Small intestine (tissue), 16 donors: ENCODE data around the gene PDE8B. TPM values are rescaled to one million over a fixed set of nuclear protein-coding genes. Genes with fewer than 3 reads are reported as not detected.

Experiments
- DNase-seq, 2 donors: peaks; one replicate each; pipeline versions ENCODE4 v3.0.0 to v3.0.0-alpha.2; 2013
- FAIRE-seq: peaks from 2 replicates; lab custom pipeline; 2012; peaks lifted over from hg19 to GRCh38; lab: Jason Lieb, UNC
- H3K27ac ChIP-seq, 3 donors: one replicate each; pipeline ENCODE4 v1.5.1; 2013; ENCODE audit warnings: low read length in 2 of 3, mild to moderate bottlenecking in 2 of 3, control low read depth in 1 of 3, inconsistent platforms in 1 of 3, low read depth in 1 of 3, moderate library complexity in 1 of 3
- H3K27me3 ChIP-seq, 3 donors: one replicate each; pipeline ENCODE4 v1.6.1; 2013; ENCODE audit warnings: low read length in 3 of 3, inconsistent platforms in 1 of 3; ENCODE audit not compliant: control insufficient read depth in 3 of 3, insufficient read depth in 3 of 3
- H3K36me3 ChIP-seq, 3 donors: one replicate each; pipeline ENCODE4 v1.6.1; 2013; ENCODE audit warnings: low read length in 3 of 3, inconsistent platforms in 1 of 3, low read depth in 1 of 3, mild to moderate bottlenecking in 1 of 3, moderate library complexity in 1 of 3; ENCODE audit not compliant: control insufficient read depth in 3 of 3, insufficient read depth in 2 of 3
- H3K4me1 ChIP-seq, 3 donors: one replicate each; pipeline ENCODE4 v1.6.1; 2013; ENCODE audit warnings: low read length in 2 of 3, inconsistent platforms in 1 of 3, low read depth in 1 of 3, mild to moderate bottlenecking in 1 of 3, moderate library complexity in 1 of 3; ENCODE audit not compliant: control insufficient read depth in 3 of 3, insufficient read depth in 2 of 3
- H3K4me3 ChIP-seq, 3 donors: one replicate each; pipeline ENCODE4 v1.5.1; 2013; ENCODE audit warnings: low read length in 3 of 3, control low read depth in 1 of 3, inconsistent platforms in 1 of 3, low read depth in 1 of 3, mild to moderate bottlenecking in 1 of 3, moderate library complexity in 1 of 3
- H3K9me3 ChIP-seq, 2 donors: one replicate each; pipeline ENCODE4 v1.6.1; 2013; ENCODE audit warnings: low read depth in 1 of 2, low read length in 1 of 2; ENCODE audit not compliant: control insufficient read depth in 2 of 2, insufficient read depth in 1 of 2
- WGBS, 3 donors: extraction: QIAGEN DNeasy Blood & Tissue Kit; methylation state at CpG; one replicate each; pipeline ENCODE4 v1.1.7; 2013; 5-methylcytosine and 5-hydroxymethylcytosine counted together
- long read RNA-seq, 10 donors: transcript quantifications; one replicate each; lab custom pipeline, GENCODE V29; 2026
- polyA plus RNA-seq, 4 donors: library from polyadenylated mRNA; stranded (reverse) in 3 of 4; unstranded in 1 of 4; fragments of 200-250 nt in 3 of 4; fragments of 120-200 nt in 1 of 4; gene quantifications; one replicate each; pipeline versions ENCODE4 v1.2.1 to v1.2.3, GENCODE V29; 2013
- donor health status: healthy with polysubstance abuse.
- donor health status: control.
- donor health status: control.
- donor health status: Bipolar disorder and iron deficiency.
- donor health status: healthy.

The PDE8B gene
- 1 to 10 TPM in 2 of 4 donors, under 1 TPM in 2; 0.22 to 1.5 (median 0.99) TPM for polyA plus RNA-seq
- long read RNA-seq, donor 1, partial matches to known transcripts, result 20 of 20 reads
- long read RNA-seq, donor 1, other reads (novel, unspliced or antisense), result 0 of 20 reads
- long read RNA-seq, donor 2, result 0 reads
- long read RNA-seq, donor 3, result 0 reads
- long read RNA-seq, donor 4, result 0 reads
- long read RNA-seq, donor 5, result 0 reads
- long read RNA-seq, donor 6, partial matches to known transcripts, result 0 of 6 reads
- long read RNA-seq, donor 6, other reads (novel, unspliced or antisense), result 6 of 6 reads
- long read RNA-seq, donor 7, result 0 reads
- long read RNA-seq, donor 8, result 0 reads
- long read RNA-seq, donor 9, result 0 reads
- long read RNA-seq, donor 10, result 0 reads

GRCh38 chr5:77210091-77210963 lies at the start of gene PDE8B:
Gene PDE8B (plus strand): TSS chr5:77210680. CDS start chr5:77210926, 246 bp downstream.
- H3K27me3 ChIP-seq, result peaks cover 6 to 34% (median 12%) of the 10 kb centered on the region in 3 donors

GRCh38 chr5:77163453-77163852 lies 47.0 kb upstream of the PDE8B start:
- Histone ChIP-seq H3K4me1 (peaks cover 0 to 4% (median 0%) of the 10 kb centered on the region in 3 donors), H3K9me3 (no peaks in the 10 kb centered on the region), H3K4me3 (no peak overlapping the region), H3K36me3 (no peaks in the 10 kb centered on the region), H3K27me3 (peaks cover 0 to 2% (median 0%) of the 10 kb centered on the region in 3 donors), H3K27ac (no peak overlapping the region)
- no peak for FAIRE-seq
- no peak for DNase-seq
- 89 to 93% (median 91%) methylated on average over 2 of the region's 2 CpGs for WGBS, 3 donors

More at GRCh38 chr5:77210091-77210963, at the start of gene PDE8B:
- no peak within 1 kb of the TSS for H3K27ac ChIP-seq
- no peaks in the 10 kb centered on the region for H3K9me3 ChIP-seq
- H3K36me3 ChIP-seq, result no peaks in the 10 kb centered on the region
- 1 to 2% (median 2%) methylated on average over 48 to 110 of the region's 110 CpGs for whole genome bisulfite sequencing, 3 donors
- no peak for FAIRE-seq
- H3K4me3 ChIP-seq, result peak within 1 kb of the TSS; percentile 8 to 70 (median 29)
- peak in 1 of 2 donors; percentile 35 for DNase-seq
- H3K4me1 ChIP-seq, result no peaks in the 10 kb centered on the region

- Histone ChIP-seq H3K36me3 (no peaks in the 10 kb centered on the region), H3K4me3 (no peak overlapping the region), H3K27ac (no peak overlapping the region), H3K4me1 (peaks cover 0 to 4% (median 0%) of the 10 kb centered on the region in 3 donors), H3K9me3 (no peaks in the 10 kb centered on the region), H3K27me3 (peaks cover 0 to 6% (median 0%) of the 10 kb centered on the region in 3 donors)
- no peak for DNase-seq
- FAIRE-seq, result no peak
These were observed 43.4 kb upstream of the PDE8B start for GRCh38 chr5:77167063-77167462.

- peaks cover 0 to 4% (median 0%) of the 10 kb centered on the region in 3 donors for H3K4me1 ChIP-seq
- no peak overlapping the region for H3K4me3 ChIP-seq
- no peak for DNase-seq
- no peaks in the 10 kb centered on the region for H3K9me3 ChIP-seq
- FAIRE-seq, result no peak
- H3K27me3 ChIP-seq, result peaks cover 0 to 6% (median 0%) of the 10 kb centered on the region in 3 donors
- H3K36me3 ChIP-seq, result no peaks in the 10 kb centered on the region
- 72 to 80% (median 74%) methylated on average over 4 of the region's 4 CpGs for WGBS, 3 donors
- H3K27ac ChIP-seq, result no peak overlapping the region
These were observed 42.8 kb upstream of the PDE8B start for GRCh38 chr5:77167695-77168121.

GRCh38 chr5:77168161-77168878 lies 42.2 kb upstream of the PDE8B start:
- no peak for DNase-seq
- no peaks in the 10 kb centered on the region for H3K36me3 ChIP-seq
- H3K9me3 ChIP-seq, result no peaks in the 10 kb centered on the region
- peaks cover 0 to 4% (median 0%) of the 10 kb centered on the region in 3 donors for H3K4me1 ChIP-seq
- peaks cover 0 to 6% (median 0%) of the 10 kb centered on the region in 3 donors for H3K27me3 ChIP-seq
- H3K4me3 ChIP-seq, result no peak overlapping the region
- H3K27ac ChIP-seq, result peak overlapping the region in 1 of 3 donors; percentile 1
- no peak for FAIRE-seq
- 48 to 52% (median 49%) methylated on average over 9 of the region's 9 CpGs for WGBS, 3 donors

- WGBS, 3 donors, result 33 to 62% (median 38%) methylated on average over 3 of the region's 3 CpGs
- peak; percentile 35 to 52 for DNase-seq
- Histone ChIP-seq H3K27ac (no peak overlapping the region), H3K4me3 (no peak overlapping the region), H3K4me1 (peaks cover 0 to 4% (median 0%) of the 10 kb centered on the region in 3 donors), H3K36me3 (no peaks in the 10 kb centered on the region), H3K27me3 (peaks cover 0 to 6% (median 0%) of the 10 kb centered on the region in 3 donors), H3K9me3 (no peaks in the 10 kb centered on the region)
- no peak for FAIRE-seq
These were observed 41.6 kb upstream of the PDE8B start for GRCh38 chr5:77168879-77169244.

- FAIRE-seq, result no peak
- WGBS, 3 donors, result 77 to 78% (median 78%) methylated on average over 6 of the region's 6 CpGs
These were observed 40.1 kb upstream of the PDE8B start for GRCh38 chr5:77170196-77170890.

More at GRCh38 chr5:77170196-77170890, 40.1 kb upstream of the PDE8B start:
- Histone ChIP-seq H3K27me3 (peaks cover 0 to 6% (median 0%) of the 10 kb centered on the region in 3 donors), H3K36me3 (no peaks in the 10 kb centered on the region), H3K27ac (no peak overlapping the region), H3K9me3 (no peaks in the 10 kb centered on the region), H3K4me3 (no peak overlapping the region), H3K4me1 (peaks cover 0 to 4% (median 0%) of the 10 kb centered on the region in 3 donors)
- no peak for DNase-seq
